Lower leg skin (tissue), 4 donors: ENCODE results near the gene MIPEP. TPM values are rescaled to one million over a fixed set of nuclear protein-coding genes. Genes with fewer than 3 reads are reported as not detected.
"Not testable (repeated sequence)": the region's sequence is repeated elsewhere in the genome, so short reads cannot be mapped to it uniquely, and the experiment has no call there.

ENCODE experiments used
- DNase-seq, 2 donors: peaks; one replicate each; pipeline ENCODE4 v3.0.0-alpha.2; 2019; ENCODE audit warnings: low spot score in 2 of 2
- H3K4me3 ChIP-seq: fragments of 200-600 bp; sonication (generic); 2 replicates; pipeline ENCODE4 v1.5.1; 2017; ENCODE audit warnings: mild to moderate bottlenecking, low read depth; ENCODE audit not compliant: poor library complexity, severe bottlenecking
- CTCF ChIP-seq, 3 donors: fragments of 450-650 bp; IDR thresholded peaks; one replicate each; pipeline ENCODE4 v1.5.1; 2016; ENCODE audit warnings: antibody characterized with exemption in 3 of 3, mild to moderate bottlenecking in 3 of 3, moderate library complexity in 2 of 3
- POLR2A ChIP-seq, 2 donors: fragments of 450-650 bp; IDR thresholded peaks; one replicate each; pipeline ENCODE4 v1.6.1; 2016 to 2017; ENCODE audit warnings: antibody characterized with exemption in 2 of 2, mild to moderate bottlenecking in 1 of 2, moderate library complexity in 1 of 2
- WGBS, 2 donors: methylation state at CpG; one replicate each; pipeline ENCODE4 v1.1.5; 2018; 5-methylcytosine and 5-hydroxymethylcytosine counted together
- intact Hi-C: fragments of 100-400 bp; cut with DNase I; formaldehyde crosslinking; loops from one replicate; pipeline ENCODE4 v1.15.0; 2023; ENCODE audit warnings: low total_unique reads
- total RNA-seq, 4 donors: library from RNA; depleted of rRNA; stranded (reverse); fragments of >200 nt; gene quantifications; one replicate each; pipeline ENCODE4 v1.1.0, GENCODE V29; 2016

The MIPEP gene
- total RNA-seq, 4 donors from 2014 or later: 22.8 to 50.4 (median 32.5) TPM

DNA sequence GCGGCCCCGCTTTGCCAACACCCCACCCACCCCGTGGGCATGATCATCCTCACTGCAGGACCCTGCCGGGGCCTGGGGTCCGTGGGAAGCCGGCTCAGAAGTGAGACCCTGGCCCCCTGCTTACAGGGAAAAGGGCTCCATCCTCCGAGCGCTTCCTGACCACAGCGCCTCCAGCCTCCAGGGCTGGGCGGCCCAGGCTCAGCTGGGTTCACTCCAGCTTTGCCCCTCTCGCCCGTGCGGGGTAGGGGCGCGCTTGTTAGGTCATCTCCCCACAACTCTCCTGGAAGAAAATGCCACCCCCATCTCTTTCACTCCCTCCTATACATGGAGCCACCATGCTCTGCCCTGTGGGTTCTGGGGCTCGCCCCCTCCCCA, 14.7 kb upstream of the MIPEP start:
- TF ChIP-seq POLR2A (IDR thresholded peaks at IDR 0.05) (no peak), CTCF (IDR thresholded peaks at IDR 0.05) (no peak)
- WGBS, 2 donors: 82 to 86% methylated on average over 7 to 8 of the region's 16 CpGs
- no peak for DNase-seq
- H3K4me3 ChIP-seq: no peak overlapping the region
- intact Hi-C loops: no loop called here

DNA sequence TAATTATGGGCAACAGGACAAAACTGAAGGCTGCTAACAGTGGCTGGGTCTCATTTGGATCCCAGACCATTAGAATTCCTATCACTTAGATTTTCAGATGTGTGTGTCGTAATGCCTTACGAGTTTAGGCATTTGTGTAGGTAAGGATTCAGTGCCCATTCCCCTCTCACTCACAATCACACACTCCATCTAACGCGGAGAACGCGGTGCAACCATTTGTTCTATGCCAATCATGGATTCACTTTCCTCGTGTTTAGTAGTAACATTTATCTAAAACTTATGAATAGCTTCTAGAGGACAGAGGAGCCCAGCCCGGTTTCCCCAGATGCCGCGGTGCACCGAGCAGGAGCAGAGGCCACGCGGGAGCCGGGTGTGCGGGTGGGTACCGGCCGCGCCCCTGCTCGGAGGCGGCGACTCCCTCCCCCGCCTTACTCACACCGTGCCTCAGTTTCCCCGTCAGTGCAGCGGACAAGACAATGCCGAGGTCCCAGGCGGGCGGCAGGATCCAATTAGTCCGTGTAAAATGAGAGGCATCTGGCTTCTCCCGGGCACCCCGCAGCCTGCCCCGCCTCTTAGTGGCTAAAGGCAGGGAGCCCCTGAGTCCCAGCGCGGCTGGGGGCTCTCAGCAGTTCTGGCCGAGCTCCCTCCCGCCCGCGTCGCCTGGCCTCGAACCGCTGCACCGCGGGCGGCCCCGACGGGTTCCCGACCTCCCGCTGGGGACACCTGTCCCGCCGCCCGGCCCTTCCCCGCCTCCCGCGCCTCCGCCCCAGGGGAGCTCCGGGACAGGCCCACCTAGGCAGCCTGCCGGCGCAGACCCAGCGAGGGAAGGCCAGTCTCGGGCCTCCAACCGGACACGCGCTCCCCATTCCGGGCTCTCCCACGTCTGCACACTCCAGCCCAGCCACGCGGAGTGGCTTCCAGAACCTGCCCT, 14.0 kb upstream of the MIPEP start:
- intact Hi-C loops: no loop called here
- no peak overlapping the region for H3K4me3 ChIP-seq
- TF ChIP-seq CTCF (IDR thresholded peaks at IDR 0.05) (no peak), POLR2A (IDR thresholded peaks at IDR 0.05) (no peak)
- WGBS, 2 donors: 10 to 11% methylated on average over 41 to 47 of the region's 67 CpGs
- no peak for DNase-seq

GRCh38 chr13:23901365-23901764, 12.2 kb upstream of the MIPEP start:
- intact Hi-C loops: no loop called here
- WGBS, 2 donors: 82 to 89% methylated on average over 4 of the region's 4 CpGs
- no peak for TF ChIP-seq POLR2A (IDR thresholded peaks at IDR 0.05)
- TF ChIP-seq CTCF (IDR thresholded peaks at IDR 0.05): no peak
- no peak overlapping the region for H3K4me3 ChIP-seq
- no peak for DNase-seq

DNA sequence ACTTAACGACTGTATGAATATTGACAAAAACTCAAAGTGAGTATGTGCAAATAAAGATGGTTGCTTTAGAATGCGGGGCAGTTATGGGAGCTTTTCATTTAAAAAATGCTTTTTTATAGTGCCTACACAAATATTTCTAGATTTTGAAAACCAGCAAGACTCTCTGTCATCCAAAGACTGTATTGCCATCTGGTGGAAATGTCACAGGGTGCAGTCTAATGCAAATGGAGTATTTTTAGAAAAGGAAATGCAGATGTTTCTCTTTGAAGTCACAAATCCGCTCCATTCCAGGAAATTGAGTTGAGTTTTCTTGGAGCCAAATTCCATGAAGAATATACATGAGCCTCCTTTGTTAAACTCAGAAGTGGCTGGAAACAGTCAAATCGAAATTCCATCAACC, 10.4 kb upstream of the MIPEP start:
- intact Hi-C loops: no loop called here
- no peak for DNase-seq
- TF ChIP-seq CTCF (IDR thresholded peaks at IDR 0.05) (no peak), POLR2A (IDR thresholded peaks at IDR 0.05) (no peak)
- no peak overlapping the region for H3K4me3 ChIP-seq
- 14 to 19% methylated on average over 4 of the region's 4 CpGs for WGBS, 2 donors

DNA sequence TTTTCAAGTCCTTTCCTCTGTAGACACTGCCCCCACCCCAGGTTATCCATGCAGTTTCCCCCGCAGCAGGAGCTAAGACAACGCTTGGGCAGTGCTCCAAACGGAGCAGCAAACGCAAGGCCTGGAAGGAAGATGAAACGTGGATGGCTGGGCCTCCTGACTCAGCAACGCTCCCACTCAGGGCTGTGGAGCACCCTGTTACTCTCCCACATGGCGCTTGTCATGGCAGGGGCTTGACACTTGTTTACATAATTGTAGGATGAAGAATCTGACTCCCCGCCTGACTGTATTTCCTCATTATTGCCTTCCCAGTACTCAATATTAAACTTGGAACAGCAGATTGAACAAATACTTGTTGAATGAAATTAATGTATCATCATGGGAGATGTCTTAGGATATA, 8.9 kb upstream of the MIPEP start:
- intact Hi-C loops: no loop called here
- no peak for TF ChIP-seq POLR2A (IDR thresholded peaks at IDR 0.05)
- TF ChIP-seq CTCF (IDR thresholded peaks at IDR 0.05): no peak
- no peak for DNase-seq
- no peak overlapping the region for H3K4me3 ChIP-seq
- WGBS, 2 donors: 73 to 80% methylated on average over 8 of the region's 8 CpGs

DNA sequence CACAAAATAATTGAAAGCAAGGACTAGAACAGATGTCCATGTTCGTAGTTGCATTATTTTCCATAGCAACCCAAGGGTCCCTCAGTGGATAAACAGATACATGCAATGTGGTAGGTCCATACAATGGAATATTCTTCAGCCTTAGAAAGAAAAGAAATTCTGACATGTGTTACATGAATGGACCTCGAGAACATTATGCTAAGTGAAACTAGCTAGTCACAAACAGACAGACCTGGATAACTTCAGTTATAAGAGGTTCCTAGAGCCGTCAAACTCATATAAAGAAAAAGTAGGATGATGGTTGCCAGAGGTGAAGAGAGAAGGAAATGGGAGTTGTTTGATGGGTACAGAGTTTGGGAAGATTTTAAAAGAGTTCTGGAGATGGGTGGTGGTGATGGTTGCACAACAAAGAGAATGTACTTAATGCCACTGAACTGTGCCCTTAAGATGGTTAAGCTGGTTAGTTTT, 8.3 kb upstream of the MIPEP start, which contains the start of gene C1QTNF9B:
TSS of gene C1QTNF9B (minus strand) at position 51 of the 468 bp plus-strand sequence.
- WGBS, 2 donors: 79 to 86% methylated on average over 3 of the region's 3 CpGs
- H3K4me3 ChIP-seq, DNase-seq, intact Hi-C loops: not testable (repeated sequence)

- intact Hi-C loops, H3K4me3 ChIP-seq, DNase-seq: not testable (repeated sequence)
- 88% methylated on average over 8 to 9 of the region's 12 CpGs for WGBS, 2 donors
These were observed 5.5 kb upstream of the MIPEP start for GRCh38 chr13:23894746-23895145.

- intact Hi-C loops, H3K4me3 ChIP-seq, DNase-seq: not testable (repeated sequence)
- 40 to 84% methylated on average over 1 to 4 of the region's 4 CpGs for WGBS, 2 donors
These were observed 4.6 kb upstream of the MIPEP start for GRCh38 chr13:23893791-23894190.
